Heart left ventricle (tissue), 16 donors: ENCODE results near the gene ADGRV1. TPM values are rescaled to one million over a fixed set of nuclear protein-coding genes. Genes with fewer than 3 reads are reported as not detected.

Experiments
- ATAC-seq, 4 donors: fragments of 200-7000 bp; cut with Tn5 transposase; one replicate each; pipeline ENCODE4 v1.9.1; 2020 to 2022; ENCODE audit warnings: moderate library complexity in 4 of 4, mild to moderate bottlenecking in 3 of 4, moderate number of reproducible peaks in 1 of 4
- DNase-seq, 5 donors: peaks; one replicate each; pipeline ENCODE4 v3.0.0-alpha.2; 2020
- H3K27ac ChIP-seq, 12 donors: fragments of 200-600 bp; sonication (generic) in 4 of 12; one replicate each; pipeline versions ENCODE4 v1.5.0 to v1.8.0; 2016 to 2022; ENCODE audit warnings: mild to moderate bottlenecking in 2 of 12
- H3K27me3 ChIP-seq, 9 donors: fragments of 200-600 bp; sonication (generic) in 2 of 9; one replicate each; pipeline versions ENCODE4 v1.5.1 to v1.8.0; 2016 to 2022; ENCODE audit warnings: mild to moderate bottlenecking in 3 of 9
- H3K36me3 ChIP-seq, 9 donors: fragments of 200-600 bp; sonication (generic) in 2 of 9; one replicate each; pipeline versions ENCODE4 v1.5.0 to v1.8.0; 2018 to 2022; ENCODE audit warnings: mild to moderate bottlenecking in 2 of 9
- H3K4me1 ChIP-seq, 12 donors: fragments of 200-600 bp; sonication (generic) in 4 of 12; one replicate each; pipeline versions ENCODE4 v1.5.0 to v1.8.0; 2016 to 2022; ENCODE audit warnings: mild to moderate bottlenecking in 3 of 12
- H3K4me3 ChIP-seq, 12 donors: fragments of 200-600 bp; sonication (generic) in 4 of 12; one replicate each; pipeline versions ENCODE4 v1.5.0 to v1.8.0; 2017 to 2022; ENCODE audit warnings: mild to moderate bottlenecking in 9 of 12, moderate library complexity in 4 of 12
- H3K9me3 ChIP-seq, 12 donors: fragments of 200-600 bp; sonication (generic) in 4 of 12; one replicate each; pipeline versions ENCODE4 v1.5.0 to v1.8.0; 2016 to 2022; ENCODE audit warnings: mild to moderate bottlenecking in 1 of 12
- POLR2A ChIP-seq, 2 donors: fragments of 450-650 bp; IDR thresholded peaks; one replicate each; pipeline ENCODE4 v1.6.1; 2017; ENCODE audit warnings: antibody characterized with exemption in 2 of 2, mild to moderate bottlenecking in 2 of 2, moderate library complexity in 2 of 2
- WGBS, 4 donors: extraction: QIAGEN DNeasy Blood & Tissue Kit in 2 of 4; methylation state at CpG; one replicate each; pipeline versions ENCODE4 v1.1.5 to v1.1.7; 2013 to 2018; 5-methylcytosine and 5-hydroxymethylcytosine counted together
- intact Hi-C, 10 donors: fragments of 100-400 bp; cut with DNase I; formaldehyde crosslinking; loops; one replicate each; pipeline versions ENCODE4 v1.11.1 to v1.14.2; 2022
- polyA plus RNA-seq, 2 donors: library from polyadenylated mRNA; stranded (reverse); fragments of 200-250 nt; gene quantifications; one replicate each; pipeline ENCODE4 v1.2.3, GENCODE V29; 2013
- total RNA-seq, 9 donors: library from RNA; depleted of rRNA in 2 of 9; stranded (reverse); fragments of >200 nt in 2 of 9; fragmentation: NEBNext Ultra II Directional in 3 of 9; extraction: Animal tissue kit (Norgen Biotek cat#: 25700) in 3 of 9; gene quantifications; one replicate each; pipeline versions ENCODE4 v1.1.0 to v1.2.4, GENCODE V29; 2016 to 2023
- TF ChIP-seq, protein P1 (sequence below), 12 donors: fragments of 200-600 bp; sonication (generic) in 4 of 12; IDR thresholded peaks; one replicate each; pipeline versions ENCODE4 v1.5.0 to v1.8.0; 2018 to 2022; ENCODE audit warnings: antibody characterized with exemption in 12 of 12, mild to moderate bottlenecking in 5 of 12
- donor health status: ischemic (EF 13 %, LVEDD 7.1; RV severe dilation, severe dysfunction).
- donor health status: healthy with polysubstance abuse.
- donor health status: DM: no; HTN: yes; CAD: no.
- donor health status: DM: no; HTN: no; CAD: no.
- donor health status: ischemic (EF 25% LVEDD 6.9; RV normal size, moderate dysfunction).
- donor health status: ischemic (EF 25% LVEDD 5.7; RV mildly dilated, moderate dysfunction).
- donor health status: healthy.
- donor health status: DM: yes; HTN: yes; CAD: no.
- donor health status: ischemic (EF 35%, LVEDD 5.7; RV mildly dilated, moderate dysfunction).
- donor health status: nonischemic (EF 11% LVEDD 7.7; RV severe dilation, severe dysfunction).
- donor health status: DM: yes; HTN: yes; CAD: no.
- donor health status: PGD.
- donor health status: ischemic (EF 29% LVEDD 5.4; RV normal size, mild dysfunction).
- donor health status: nonischemic (EF 23%, LVEDD 6.1; RV moderate dilation, normal function).

Gene ADGRV1
- total and polyA plus RNA-seq, 11 donors: 0.25 to 0.29 TPM; not detected in 9

GRCh38 chr5:90873033-90873517, 314.5 kb downstream of the ADGRV1 start:
- ATAC-seq (peak in 3 of 4 donors; percentile 54 to 80 (median 74)), DNase-seq (no peak)
- TF ChIP-seq, protein P1, sequence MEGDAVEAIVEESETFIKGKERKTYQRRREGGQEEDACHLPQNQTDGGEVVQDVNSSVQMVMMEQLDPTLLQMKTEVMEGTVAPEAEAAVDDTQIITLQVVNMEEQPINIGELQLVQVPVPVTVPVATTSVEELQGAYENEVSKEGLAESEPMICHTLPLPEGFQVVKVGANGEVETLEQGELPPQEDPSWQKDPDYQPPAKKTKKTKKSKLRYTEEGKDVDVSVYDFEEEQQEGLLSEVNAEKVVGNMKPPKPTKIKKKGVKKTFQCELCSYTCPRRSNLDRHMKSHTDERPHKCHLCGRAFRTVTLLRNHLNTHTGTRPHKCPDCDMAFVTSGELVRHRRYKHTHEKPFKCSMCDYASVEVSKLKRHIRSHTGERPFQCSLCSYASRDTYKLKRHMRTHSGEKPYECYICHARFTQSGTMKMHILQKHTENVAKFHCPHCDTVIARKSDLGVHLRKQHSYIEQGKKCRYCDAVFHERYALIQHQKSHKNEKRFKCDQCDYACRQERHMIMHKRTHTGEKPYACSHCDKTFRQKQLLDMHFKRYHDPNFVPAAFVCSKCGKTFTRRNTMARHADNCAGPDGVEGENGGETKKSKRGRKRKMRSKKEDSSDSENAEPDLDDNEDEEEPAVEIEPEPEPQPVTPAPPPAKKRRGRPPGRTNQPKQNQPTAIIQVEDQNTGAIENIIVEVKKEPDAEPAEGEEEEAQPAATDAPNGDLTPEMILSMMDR (IDR thresholded peaks at IDR 0.05): no peak
- no peak for TF ChIP-seq POLR2A (IDR thresholded peaks at IDR 0.05)
- H3K36me3 ChIP-seq: no peaks in the 10 kb centered on the region
- no peaks in the 10 kb centered on the region for H3K9me3 ChIP-seq
- no peaks in the 10 kb centered on the region for H3K27me3 ChIP-seq
- 59 to 80% (median 73%) methylated on average over 3 of the region's 3 CpGs for WGBS, 4 donors
- no peak overlapping the region for H3K27ac ChIP-seq
- intact Hi-C loops: loop anchor here in 3 of 10 donors (5.0 to 10.0 kb wide), 3 partner anchors 229 to 544 kb away; partner anchors contain the start of gene ARRDC3 (in 2 of the 3)
- H3K4me3 ChIP-seq: no peak overlapping the region
- peaks cover 0 to 20% (median 3%) of the 10 kb centered on the region in 12 donors for H3K4me1 ChIP-seq

GRCh38 chr5:90874066-90874465, 315.5 kb downstream of the ADGRV1 start:
- Histone ChIP-seq H3K36me3 (no peaks in the 10 kb centered on the region), H3K4me1 (peaks cover 0 to 30% (median 7%) of the 10 kb centered on the region in 12 donors), H3K27ac (no peak overlapping the region), H3K9me3 (no peaks in the 10 kb centered on the region), H3K4me3 (no peak overlapping the region), H3K27me3 (no peaks in the 10 kb centered on the region)
- TF ChIP-seq POLR2A (IDR thresholded peaks at IDR 0.05): no peak
- TF ChIP-seq, protein P1 (IDR thresholded peaks at IDR 0.05): no peak
- WGBS, 4 donors: 94 to 98% (median 96%) methylated on average over 5 of the region's 5 CpGs
- intact Hi-C loops: loop anchor here in 3 of 10 donors (5.0 to 10.0 kb wide), 3 partner anchors 228 to 543 kb away; partner anchors contain the start of gene ARRDC3 (in 2 of the 3)
- ATAC-seq (no peak), DNase-seq (no peak)

DNA sequence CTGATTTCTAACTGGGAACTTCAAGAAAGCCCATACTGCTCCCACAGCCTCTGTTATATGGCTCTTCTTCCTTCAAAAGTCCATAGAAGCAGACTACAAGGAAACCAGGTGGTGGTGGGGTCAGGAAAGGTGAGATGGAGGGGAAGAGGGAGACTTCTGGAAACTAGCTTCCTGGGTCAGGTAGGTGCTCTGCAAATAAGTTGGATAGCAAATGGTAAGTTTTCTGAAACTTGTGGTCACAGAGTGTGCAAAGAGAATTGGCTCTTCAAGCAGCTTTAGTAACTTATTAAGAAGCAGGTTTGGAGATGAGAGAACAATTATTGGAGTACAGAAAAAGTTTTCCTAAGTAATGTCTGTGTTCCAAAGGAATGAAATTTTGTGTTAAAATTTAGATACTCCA, 316.9 kb downstream of the ADGRV1 start:
- H3K9me3 ChIP-seq: no peaks in the 10 kb centered on the region
- no peaks in the 10 kb centered on the region for H3K36me3 ChIP-seq
- DNase-seq: no peak
- intact Hi-C loops: loop anchor here in 2 of 10 donors (10.0 kb wide), 1 partner anchor 509 kb away; the partner anchor contains the start of gene ARRDC3 (in 2 of the 2)
- no peak overlapping the region for H3K4me3 ChIP-seq
- H3K27ac ChIP-seq: no peak overlapping the region
- peaks cover 0 to 34% (median 8%) of the 10 kb centered on the region in 12 donors for H3K4me1 ChIP-seq
- no peaks in the 10 kb centered on the region for H3K27me3 ChIP-seq
- ATAC-seq: no peak
- TF ChIP-seq, protein P1 (IDR thresholded peaks at IDR 0.05): no peak

DNA sequence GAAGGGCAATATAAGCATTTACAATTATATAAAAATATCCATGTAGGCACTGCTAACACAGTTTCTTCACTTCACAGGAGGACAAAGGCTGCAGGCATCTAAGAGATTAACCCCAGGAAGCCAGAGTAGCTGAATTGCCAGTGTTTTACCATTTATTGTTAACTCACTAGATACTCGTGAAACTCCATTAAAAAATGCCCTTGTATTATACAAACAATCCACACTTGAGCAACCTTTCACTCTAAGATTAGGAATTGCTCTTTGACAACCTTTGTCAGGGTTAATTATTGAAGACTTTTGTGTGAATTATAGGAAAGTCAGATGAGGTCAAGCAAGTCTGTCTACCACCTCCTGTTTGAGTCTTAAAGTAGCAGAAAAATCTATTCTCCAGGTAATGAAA, 317.8 kb downstream of the ADGRV1 start:
- DNase-seq: no peak
- no peak overlapping the region for H3K4me3 ChIP-seq
- intact Hi-C loops: loop anchor here in 2 of 10 donors (10.0 kb wide), 1 partner anchor 508 kb away; the partner anchor contains the start of gene ARRDC3 (in 2 of the 2)
- peaks cover 0 to 28% (median 6%) of the 10 kb centered on the region in 12 donors for H3K4me1 ChIP-seq
- no peak overlapping the region for H3K27ac ChIP-seq
- no peaks in the 10 kb centered on the region for H3K36me3 ChIP-seq
- no peaks in the 10 kb centered on the region for H3K27me3 ChIP-seq
- TF ChIP-seq POLR2A (IDR thresholded peaks at IDR 0.05): no peak
- TF ChIP-seq, protein P1 (IDR thresholded peaks at IDR 0.05): no peak
- 67 to 83% (median 77%) methylated on average over 1 of the region's 1 CpG for WGBS, 4 donors
- ATAC-seq: no peak
- no peaks in the 10 kb centered on the region for H3K9me3 ChIP-seq
